ENCODE measurements around the gene PRR11. TPM values are rescaled to one million over a fixed set of nuclear protein-coding genes. Genes with fewer than 3 reads are reported as not detected.

PRR11 gene
- total RNA-seq, 1 experiment from 2014 or later: 39.8 TPM

DNA sequence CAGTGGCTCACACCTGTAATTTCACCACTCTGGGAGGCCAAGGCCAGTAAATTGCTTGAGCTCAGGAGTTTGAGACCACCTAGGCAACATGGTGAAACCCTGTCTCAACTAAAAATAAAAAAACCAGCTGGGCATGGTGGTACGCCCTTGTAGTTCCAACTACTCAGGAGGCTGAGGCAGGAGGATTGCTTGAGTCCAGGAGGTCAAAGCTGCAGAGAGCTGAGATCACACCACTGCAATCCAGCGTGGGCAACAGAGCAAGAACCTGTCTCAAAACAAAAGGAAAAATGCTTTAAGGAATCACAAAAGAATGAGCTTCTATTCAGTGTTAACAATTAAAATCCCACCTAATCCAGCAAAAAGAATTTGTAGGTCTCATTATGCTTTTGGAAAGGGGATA lies 5.9 kb downstream of the PRR11 start:
- ChIA-PET CTCF (no interaction called here), POLR2A (no interaction called here)
- intact Hi-C loops (cut with micrococcal nuclease; ENCODE audit: unreplicated experiment): no loop called here

DNA sequence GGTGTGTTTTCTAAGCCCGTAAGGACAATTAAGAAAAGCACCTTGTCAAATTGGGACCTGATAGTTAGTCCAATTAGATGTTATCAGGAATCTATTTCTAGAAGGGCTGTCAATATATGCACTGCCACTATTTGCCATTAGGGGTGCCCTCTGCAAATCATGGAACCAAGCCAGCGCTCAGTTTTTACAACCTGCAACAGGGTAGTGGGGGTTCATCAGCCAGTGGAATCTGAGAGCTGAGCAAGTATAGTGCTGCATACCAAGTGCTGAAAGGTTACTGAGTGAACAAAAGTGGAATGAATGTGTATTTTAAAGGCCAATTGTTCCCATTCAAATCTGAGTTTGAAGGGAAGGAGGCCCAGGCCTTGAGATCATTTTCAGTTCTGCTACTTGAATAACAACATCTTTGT lies 10.4 kb downstream of the PRR11 start:
- peaks cover 4% of the 10 kb centered on the region for H3K36me3 ChIP-seq (ENCODE audit: control insufficient read depth, insufficient read depth, low read length)
- TF ChIP-seq TCF7L2 (IDR thresholded peaks at IDR 0.05; ENCODE audit: low read depth, low read length): no peak
- TF ChIP-seq, protein P1, sequence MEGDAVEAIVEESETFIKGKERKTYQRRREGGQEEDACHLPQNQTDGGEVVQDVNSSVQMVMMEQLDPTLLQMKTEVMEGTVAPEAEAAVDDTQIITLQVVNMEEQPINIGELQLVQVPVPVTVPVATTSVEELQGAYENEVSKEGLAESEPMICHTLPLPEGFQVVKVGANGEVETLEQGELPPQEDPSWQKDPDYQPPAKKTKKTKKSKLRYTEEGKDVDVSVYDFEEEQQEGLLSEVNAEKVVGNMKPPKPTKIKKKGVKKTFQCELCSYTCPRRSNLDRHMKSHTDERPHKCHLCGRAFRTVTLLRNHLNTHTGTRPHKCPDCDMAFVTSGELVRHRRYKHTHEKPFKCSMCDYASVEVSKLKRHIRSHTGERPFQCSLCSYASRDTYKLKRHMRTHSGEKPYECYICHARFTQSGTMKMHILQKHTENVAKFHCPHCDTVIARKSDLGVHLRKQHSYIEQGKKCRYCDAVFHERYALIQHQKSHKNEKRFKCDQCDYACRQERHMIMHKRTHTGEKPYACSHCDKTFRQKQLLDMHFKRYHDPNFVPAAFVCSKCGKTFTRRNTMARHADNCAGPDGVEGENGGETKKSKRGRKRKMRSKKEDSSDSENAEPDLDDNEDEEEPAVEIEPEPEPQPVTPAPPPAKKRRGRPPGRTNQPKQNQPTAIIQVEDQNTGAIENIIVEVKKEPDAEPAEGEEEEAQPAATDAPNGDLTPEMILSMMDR (IDR thresholded peaks at IDR 0.05): peak; percentile 75
- ATAC-seq (peak; percentile 70; the same call in 1 of the 2 replicates), DNase-seq (ENCODE audit: low read depth, low spot score) (no peak)
- H3K4me1 ChIP-seq (ENCODE audit: control insufficient read depth, insufficient read depth, low read length): peaks cover 6% of the 10 kb centered on the region; the same call in 1 of the 2 replicates
- CTCF ChIA-PET: interaction anchor here (0.6 kb wide), 1 partner anchor 94 kb away, joined by 5 read pairs; no protein-coding TSS in a partner anchor
- no TSS peak for BruUV-seq (replicated peaks)
- no peak overlapping the region; the same call in 1 of the 2 replicates for H3K27ac ChIP-seq (ENCODE audit: low read length)
- intact Hi-C loops (cut with micrococcal nuclease; ENCODE audit: unreplicated experiment): no loop called here
- in situ Hi-C loops (cut with HindIII; ENCODE audit: low pct_unique_long_range_greater_than_20kb, low sequenced_read_pairs): no loop called here
- no peaks in the 10 kb centered on the region for H3K27me3 ChIP-seq (ENCODE audit: control insufficient read depth, insufficient read depth, low read length)
- no peak overlapping the region for H3K4me3 ChIP-seq (ENCODE audit: low read depth in 2 of 2, low read length in 2 of 2)
- POLR2A ChIA-PET: no interaction called here
- no peaks in the 10 kb centered on the region for H3K9me3 ChIP-seq (ENCODE audit: control insufficient read depth, insufficient read depth, low read depth, low read length)

More for the DNA sequence above, 5.9 kb downstream of the PRR11 start:
- no peaks in the 10 kb centered on the region for H3K27me3 ChIP-seq (ENCODE audit: control insufficient read depth, insufficient read depth, low read length)
- in situ Hi-C loops (cut with HindIII; ENCODE audit: low pct_unique_long_range_greater_than_20kb, low sequenced_read_pairs): no loop called here
- H3K27ac ChIP-seq (ENCODE audit: low read length): no peak overlapping the region
- TF ChIP-seq REST (IDR thresholded peaks at IDR 0.05; ENCODE audit: insufficient read depth in 1 of 2, low read depth in 2 of 2, low read length in 1 of 2): no peak
- TF ChIP-seq SIN3A (IDR thresholded peaks at IDR 0.05; ENCODE audit: borderline replicate concordance, insufficient read depth, low read depth, low read length): no peak
- no peak for TF ChIP-seq TCF7L2 (IDR thresholded peaks at IDR 0.05; ENCODE audit: low read depth, low read length)
- TF ChIP-seq, protein P1 (IDR thresholded peaks at IDR 0.05): no peak
- no peak for TF ChIP-seq POLR2AphosphoS5 (IDR thresholded peaks at IDR 0.05; ENCODE audit: low read depth, low read length)
- no peaks in the 10 kb centered on the region; the same call in 1 of the 2 replicates for H3K36me3 ChIP-seq (ENCODE audit: control insufficient read depth, insufficient read depth, low read length)
- BruUV-seq (replicated peaks): no TSS peak
- ATAC-seq: no peak
- H3K9me3 ChIP-seq (ENCODE audit: control insufficient read depth, insufficient read depth, low read depth, low read length): no peaks in the 10 kb centered on the region
- peaks cover 29% of the 10 kb centered on the region for H3K4me1 ChIP-seq (ENCODE audit: control insufficient read depth, insufficient read depth, low read length)
- no peak for DNase-seq (ENCODE audit: low read depth, low spot score)
- H3K4me3 ChIP-seq (ENCODE audit: low read depth in 2 of 2, low read length in 2 of 2): no peak overlapping the region
